Activated CD4-positive, alpha-beta T cell treated with anti-CD3 and anti-CD28 coated beads, Interleukin-2, Interleukin-6, amounts not matched to agents 100 ng/mL and 50 ng/mL, durations not matched to agents 16 hours and 8 hours (primary cell): ENCODE results near the gene ARL4C.

Experiments used
- DNase-seq: peaks from one replicate; pipeline ENCODE4 v3.0.0-alpha.2; 2020

The ARL4C gene, protein sequence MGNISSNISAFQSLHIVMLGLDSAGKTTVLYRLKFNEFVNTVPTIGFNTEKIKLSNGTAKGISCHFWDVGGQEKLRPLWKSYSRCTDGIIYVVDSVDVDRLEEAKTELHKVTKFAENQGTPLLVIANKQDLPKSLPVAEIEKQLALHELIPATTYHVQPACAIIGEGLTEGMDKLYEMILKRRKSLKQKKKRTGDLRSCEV

GRCh38 chr2:234496835-234497593 lies at the start of gene ARL4C:
TSS of gene ARL4C (minus strand) at chr2:234497081. CDS start at chr2:234496586, 495 bp downstream.
- DNase-seq = peak; percentile 68

GRCh38 chr2:234544659-234545611 lies 48.1 kb upstream of the ARL4C start:
- DNase-seq = peak; percentile 84

DNA sequence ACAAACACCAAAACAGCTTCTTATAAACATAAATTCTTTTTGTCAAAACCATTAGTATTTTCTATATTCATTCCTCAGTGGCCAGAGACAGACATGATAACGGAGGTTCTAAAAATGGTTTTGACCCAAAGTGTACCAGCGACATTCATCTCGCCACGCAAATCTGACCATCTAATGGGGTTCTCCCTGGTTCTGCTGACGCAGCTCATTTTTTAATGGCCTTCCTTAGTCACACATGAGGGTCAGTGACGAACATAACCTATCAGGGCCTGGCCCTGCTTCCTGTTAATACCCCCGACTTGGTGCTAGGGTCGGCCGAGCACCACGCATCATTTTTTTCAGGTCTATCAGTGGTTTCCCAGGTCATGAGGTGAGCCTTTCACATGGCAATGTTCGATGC lies 45.9 kb upstream of the ARL4C start:
- DNase-seq = no peak

DNA sequence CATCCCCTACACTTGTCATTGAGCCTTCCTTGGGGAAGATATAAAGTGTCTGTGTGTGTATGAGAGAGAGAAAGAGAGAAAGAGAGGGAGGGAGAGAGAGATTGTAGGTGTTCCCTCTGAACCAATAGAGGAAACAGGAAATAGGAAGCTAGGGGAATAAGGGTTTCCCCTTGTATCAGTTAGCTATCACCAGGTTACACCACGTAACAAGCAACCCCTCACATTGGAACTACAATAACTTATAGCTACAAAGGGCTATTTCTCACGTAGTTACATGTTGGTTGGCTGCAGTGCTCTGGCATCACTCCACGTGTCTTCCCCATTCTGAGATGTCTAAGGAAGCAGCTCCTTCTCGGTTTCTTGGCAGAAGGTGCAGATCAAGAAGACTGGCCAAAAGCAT lies 41.0 kb upstream of the ARL4C start:
- DNase-seq = no peak

DNA sequence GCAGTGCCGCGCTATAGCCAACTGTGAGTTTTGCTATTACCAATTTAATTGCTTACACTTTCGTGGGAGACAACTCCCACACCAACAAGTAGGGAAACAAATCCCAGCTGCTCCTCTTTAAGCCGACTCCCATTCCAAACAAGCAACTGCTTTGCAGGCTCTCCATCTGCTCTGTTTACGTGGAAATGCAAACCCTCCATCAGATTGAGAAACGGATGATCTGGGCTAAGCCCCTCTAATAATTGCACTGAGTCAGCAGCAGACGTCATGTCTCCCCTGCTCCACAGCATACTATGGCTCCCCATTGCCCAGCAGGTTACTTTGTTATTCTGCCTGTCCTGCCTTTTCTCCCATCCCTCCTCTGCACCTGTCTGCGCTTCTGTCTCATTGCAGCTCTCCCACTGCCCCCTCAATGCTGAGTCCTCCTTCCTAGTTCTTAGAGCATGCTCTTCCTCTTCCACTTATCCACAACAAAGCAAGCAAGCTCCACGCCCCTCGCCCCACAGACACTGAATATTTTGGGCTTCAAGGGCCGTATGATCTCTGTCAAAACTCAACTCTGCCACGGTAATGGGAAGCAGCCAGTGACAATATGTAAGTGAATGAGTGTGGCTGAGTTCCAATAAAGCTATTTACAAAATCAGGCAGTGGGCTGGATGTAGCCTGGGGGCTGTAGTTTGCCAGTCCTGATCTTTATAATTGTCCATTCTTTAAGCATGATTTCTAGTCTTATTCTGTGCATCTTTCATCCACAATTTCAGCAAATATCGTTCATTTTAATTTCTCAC lies 39.5 kb upstream of the ARL4C start:
- no peak for DNase-seq

DNA sequence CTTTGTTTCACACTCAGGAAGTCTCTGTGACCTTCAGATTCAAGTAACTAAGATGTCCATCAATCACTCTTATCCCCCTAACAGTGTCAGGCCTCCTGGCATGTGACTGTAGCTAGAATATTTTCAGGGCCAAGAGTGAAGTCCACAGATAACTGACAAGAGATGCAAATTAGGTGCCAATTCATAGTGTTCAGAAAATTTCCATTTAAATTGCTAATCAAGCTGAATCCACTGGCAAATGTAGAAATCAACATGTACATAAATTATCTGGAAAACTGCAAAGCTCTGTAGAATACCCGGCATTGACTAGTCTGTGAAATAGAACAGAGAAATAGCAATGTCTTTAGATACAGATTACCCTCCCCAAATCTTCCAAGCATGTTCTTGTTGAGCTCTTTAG lies 38.6 kb upstream of the ARL4C start:
- no peak for DNase-seq

DNA sequence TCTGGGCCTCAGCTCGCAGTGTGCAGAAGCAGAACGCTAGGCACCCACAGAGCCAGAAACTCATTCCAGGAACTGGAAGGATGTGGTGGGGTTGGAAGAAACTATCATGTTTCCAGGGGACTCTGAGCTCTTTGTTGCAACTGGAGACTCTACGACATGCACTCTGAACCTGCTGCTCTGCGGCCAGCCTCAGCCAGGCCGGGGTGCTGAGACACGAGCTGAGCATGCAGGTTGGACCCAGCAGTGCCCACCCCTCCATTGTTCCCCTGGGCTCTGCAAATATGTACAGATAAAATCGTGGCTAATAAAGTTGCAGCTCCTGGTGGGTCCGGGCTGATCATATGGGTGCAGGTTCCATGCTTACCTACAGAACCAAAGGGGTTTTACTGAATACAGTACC lies 37.6 kb upstream of the ARL4C start:
- no peak for DNase-seq

GRCh38 chr2:234533626-234534025 lies 36.7 kb upstream of the ARL4C start:
- no peak for DNase-seq

DNA sequence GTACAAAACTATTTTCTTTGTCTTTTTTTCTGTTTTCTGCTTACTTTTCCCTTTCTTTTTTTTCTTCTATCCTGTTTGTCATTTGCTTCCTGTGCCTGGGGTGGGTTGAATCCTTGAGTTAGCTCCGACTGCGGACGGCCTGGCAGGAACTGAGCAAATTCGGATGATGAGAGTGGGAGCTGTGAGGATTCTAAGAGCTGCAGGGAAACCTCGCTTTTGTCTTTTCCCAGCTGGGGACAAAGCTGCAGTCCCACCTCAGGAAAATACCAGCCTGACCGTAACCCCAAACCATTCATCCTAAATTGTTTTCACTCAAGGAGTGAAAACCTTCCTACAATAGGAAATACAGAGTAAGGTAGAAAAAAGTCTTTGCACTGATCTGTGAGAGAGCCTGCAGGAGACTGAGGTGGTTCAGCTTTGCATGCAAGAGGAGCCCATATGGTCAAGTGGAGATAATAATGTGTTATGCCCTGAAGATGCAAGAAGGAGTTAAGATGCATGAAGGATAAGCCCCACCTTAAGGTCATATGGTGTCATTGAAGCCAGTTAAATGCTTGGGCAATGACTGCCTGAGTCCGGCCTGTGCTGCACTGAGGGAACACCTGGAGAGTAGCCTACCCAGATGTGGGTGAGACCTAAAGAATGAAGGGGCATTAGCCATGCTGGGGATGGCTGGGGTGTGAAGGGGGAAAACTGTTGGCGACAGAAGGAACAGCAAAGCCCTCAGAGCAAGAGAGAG lies 31.7 kb upstream of the ARL4C start:
- no peak for DNase-seq

GRCh38 chr2:234526711-234527110 lies 29.8 kb upstream of the ARL4C start:
- DNase-seq = no peak

DNA sequence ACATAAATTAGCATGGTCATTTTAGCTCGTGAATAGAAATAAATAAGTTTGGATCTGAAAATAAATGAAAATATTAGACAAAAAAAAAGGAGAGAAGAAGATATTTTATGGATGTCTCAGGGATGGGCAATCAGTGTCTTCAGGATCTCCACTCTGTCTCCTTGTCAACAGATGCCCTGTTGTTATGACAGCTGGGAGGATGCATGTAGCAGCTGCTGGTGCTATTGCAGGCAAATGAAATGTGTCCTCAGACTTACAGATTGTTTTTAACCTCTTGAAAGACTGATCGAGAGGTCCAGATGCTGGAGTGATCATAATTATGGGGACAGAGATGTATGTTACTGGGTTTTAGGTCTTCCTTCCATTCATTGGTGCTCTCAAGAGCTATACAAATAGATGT lies 24.7 kb upstream of the ARL4C start:
- no peak for DNase-seq

DNA sequence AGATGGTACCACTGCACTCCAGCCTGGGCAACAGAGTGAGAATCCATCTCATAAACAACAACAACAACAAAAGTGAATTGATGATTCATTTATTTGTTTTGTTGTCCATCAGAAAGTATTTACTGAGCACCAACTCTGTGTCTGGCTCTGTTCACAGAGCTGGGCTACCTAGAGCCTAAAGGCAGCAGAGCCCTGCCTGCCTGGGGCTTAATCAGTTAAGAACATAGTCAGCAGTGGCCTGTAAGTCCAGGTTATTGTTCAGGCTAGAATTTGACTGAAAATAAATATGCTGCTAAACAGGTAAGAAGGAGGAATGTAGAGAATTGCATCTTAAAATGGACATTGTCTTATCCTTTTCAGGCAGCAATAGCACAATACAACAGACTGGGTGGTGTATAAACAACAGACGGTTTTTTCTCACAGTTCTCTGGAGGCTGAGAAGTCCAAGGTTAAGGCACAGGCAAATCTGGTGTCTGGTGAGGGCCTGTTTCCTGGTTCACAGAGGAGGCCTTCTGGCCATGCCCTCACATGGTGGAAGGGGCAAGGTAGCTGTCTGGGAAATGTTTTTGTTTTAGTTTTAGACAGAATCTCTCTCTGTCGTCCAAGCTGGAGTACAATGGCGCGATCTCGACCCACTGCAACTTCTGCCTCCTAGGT lies 22.2 kb upstream of the ARL4C start:
- DNase-seq = no peak

DNA sequence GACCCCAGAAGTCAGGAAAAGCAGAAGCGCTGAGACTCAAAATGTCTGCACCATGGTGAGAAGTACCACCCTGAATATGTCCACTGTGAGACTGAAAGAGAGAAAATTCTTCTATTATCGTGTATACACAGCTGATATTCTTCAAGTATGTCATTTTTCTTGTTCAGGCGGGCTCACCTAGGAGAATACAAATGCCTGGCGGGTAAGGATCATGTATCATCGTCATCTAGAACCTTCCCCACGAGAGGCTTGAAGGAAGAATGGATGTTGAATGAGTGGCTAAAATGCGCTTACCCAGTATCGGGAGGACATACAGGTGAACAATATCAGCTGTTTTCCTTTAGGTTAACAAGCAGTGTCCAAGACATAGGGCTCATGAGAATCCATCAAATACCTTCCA lies 21.1 kb upstream of the ARL4C start:
- DNase-seq = no peak

DNA sequence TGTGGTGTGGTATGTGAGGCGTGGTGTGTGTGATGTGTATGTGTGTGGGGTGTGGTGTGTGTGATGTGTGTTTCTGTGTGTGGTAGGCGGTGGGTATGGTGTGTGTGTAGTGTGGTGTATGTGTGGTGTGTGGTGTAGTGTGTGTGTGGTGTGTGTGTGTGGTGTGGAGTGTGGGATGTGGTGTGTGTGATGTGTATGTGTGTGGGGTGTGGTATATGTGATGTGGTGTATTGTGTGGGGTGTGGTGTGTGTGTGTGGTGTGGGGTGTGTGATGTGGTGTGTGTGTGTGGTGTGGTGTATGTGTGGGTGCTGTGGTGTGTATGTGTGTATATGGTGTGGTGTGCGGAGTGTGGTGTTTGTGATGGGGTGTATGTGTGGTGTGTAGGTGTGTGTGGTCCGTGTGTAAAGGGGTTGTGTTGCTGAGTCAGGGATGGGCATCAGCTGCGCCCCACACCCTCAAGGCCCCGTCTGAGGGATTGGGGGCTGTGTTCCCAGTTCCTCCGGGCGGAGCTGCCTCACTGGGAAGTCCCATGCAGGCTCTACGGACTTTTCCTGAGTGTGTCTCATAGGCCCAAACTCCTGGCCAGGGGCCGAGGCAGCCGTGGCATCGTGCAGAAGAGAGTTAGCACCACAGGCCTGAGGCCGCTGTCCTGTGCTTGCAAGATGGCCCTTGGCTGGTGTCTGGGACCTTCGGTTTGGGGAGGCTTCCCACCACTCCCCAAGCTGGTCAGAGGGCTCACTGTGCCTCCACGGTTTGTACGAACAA lies 18.2 kb upstream of the ARL4C start:
- no peak for DNase-seq

GRCh38 chr2:234514099-234514498 lies 17.2 kb upstream of the ARL4C start:
- no peak for DNase-seq

- DNase-seq = no peak
Measured at GRCh38 chr2:234512884-234513669, 16.2 kb upstream of the ARL4C start.

- no peak for DNase-seq
Measured at GRCh38 chr2:234502919-234503285, 6.0 kb upstream of the ARL4C start.

DNA sequence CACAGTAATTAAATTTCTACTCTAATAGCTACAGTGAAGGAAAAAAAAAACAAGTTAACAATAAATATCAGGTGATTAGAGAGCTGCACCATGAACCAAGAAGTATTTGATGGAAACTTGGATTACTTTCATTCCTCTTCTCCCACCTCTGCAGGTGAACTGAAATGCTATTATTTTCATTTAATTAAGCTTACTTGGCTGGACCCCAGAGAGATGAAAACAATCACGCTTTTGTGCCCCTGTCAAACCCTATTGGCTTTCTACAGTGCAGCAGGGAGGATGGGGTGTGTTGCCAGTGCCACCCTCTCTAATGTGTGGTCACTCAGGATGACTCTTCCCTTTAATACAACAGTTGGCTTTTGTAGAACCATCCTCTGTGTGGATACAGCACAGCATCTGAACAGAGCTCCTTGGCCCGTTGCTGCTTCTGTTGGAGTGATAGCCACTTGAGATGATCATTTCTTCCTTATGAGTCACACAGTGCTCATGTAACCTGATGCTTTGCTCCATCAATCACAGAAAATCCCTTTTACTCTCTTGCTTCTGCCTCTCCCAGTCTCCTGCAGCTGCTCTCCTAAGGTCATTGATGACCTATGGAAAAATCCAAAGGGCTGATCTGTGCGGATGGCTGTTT lies 5.5 kb upstream of the ARL4C start:
- DNase-seq = no peak

DNA sequence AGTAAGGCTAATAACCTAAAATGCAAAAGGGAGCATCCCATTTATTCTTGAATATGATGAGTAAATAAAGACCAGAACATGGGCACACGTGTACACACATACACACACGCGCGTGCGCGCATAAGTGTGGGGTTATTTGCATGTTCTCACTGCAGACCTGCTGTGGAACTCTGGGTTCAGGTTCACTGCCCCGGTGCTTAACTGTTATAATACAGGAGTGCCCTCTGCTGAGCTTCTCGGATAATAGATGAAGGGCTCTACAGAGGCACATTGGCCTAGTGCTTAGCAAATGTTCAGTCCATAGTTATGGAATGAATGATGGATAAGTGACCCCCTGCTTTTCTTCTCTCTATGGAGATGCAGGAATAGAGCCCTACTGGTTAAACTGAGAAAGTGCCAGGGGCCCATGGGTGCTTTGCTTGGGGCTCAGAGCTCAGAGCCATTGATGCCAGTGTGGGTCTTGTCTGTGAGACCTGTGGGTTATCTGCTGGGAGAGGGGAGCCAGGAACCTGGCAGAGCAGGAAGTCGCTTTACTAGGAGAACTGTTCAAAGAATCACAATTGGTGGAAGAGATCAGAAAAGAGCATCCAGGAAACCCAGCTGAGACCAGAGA lies 3.6 kb upstream of the ARL4C start:
- DNase-seq = peak; percentile 79
